A549 (cell line): Measurements from ENCODE around the gene NHLRC2. TPM values are rescaled to one million over a fixed set of nuclear protein-coding genes. Genes with fewer than 3 reads are reported as not detected.

Source experiments
- ATAC-seq, 2 experiments: fragments of 200-7000 bp in 1 of 2; fragments of >200 bp in 1 of 2; cut with Nextera tagmentation in 1 of 2; cut with Tn5 transposase in 1 of 2; 3 replicates each; pipeline versions ENCODE4 v1.8.0 to v1.9.1; 2018 to 2020; ENCODE audit warnings: mild to moderate bottlenecking in 1 of 2, moderate library complexity in 1 of 2
- CTCF ChIA-PET: fragments of 300-600 bp; sonication (Branson Sonifier 250); formaldehyde crosslinking; extraction: SDS; loops from one replicate; lab custom pipeline; 2021; ENCODE audit warnings: antibody characterized with exemption, inconsistent platforms; lab: Yijun Ruan, JAX
- POLR2A ChIA-PET: fragments of 350-600 bp; formaldehyde crosslinking; extraction: SDS; loops from one replicate; lab custom pipeline; 2021; ENCODE audit warnings: antibody characterized with exemption, inconsistent platforms; lab: Yijun Ruan, JAX
- DNase-seq, 2 experiments: peaks; one replicate each; pipeline versions ENCODE4 v3.0.0 to v3.0.0-alpha.2; 2011 to 2016; ENCODE audit warnings: low read depth in 1 of 2, low spot score in 1 of 2
- FAIRE-seq: peaks from 2 replicates; lab custom pipeline; 2011; peaks lifted over from hg19 to GRCh38; lab: Jason Lieb, UNC
- H3K27ac ChIP-seq, 2 experiments: fragments of >200 bp; sonication (Bioruptor Twin); formaldehyde crosslinking; 3 replicates each; pipeline ENCODE4 v1.5.1; 2016 to 2017
- H3K4me1 ChIP-seq: fragments of >200 bp; sonication (Bioruptor Twin); formaldehyde crosslinking; 3 replicates; pipeline ENCODE4 v1.6.1; 2016
- H3K4me2 ChIP-seq: fragments of >200 bp; sonication (Bioruptor Twin); formaldehyde crosslinking; 3 replicates; pipeline ENCODE4 v1.6.1; 2016
- H3K4me3 ChIP-seq: fragments of >200 bp; sonication (Bioruptor Twin); formaldehyde crosslinking; 3 replicates; pipeline ENCODE4 v1.5.1; 2016
- H3K9me3 ChIP-seq: fragments of >200 bp; sonication (Bioruptor Twin); formaldehyde crosslinking; 3 replicates; pipeline ENCODE4 v1.6.1; 2016
- BHLHE40 ChIP-seq: IDR thresholded peaks from 2 replicates; pipeline ENCODE4 v1.6.1; 2012; ENCODE audit warnings: low read depth, low read length, inconsistent platforms
- CBX8 ChIP-seq: fragments of 200-600 bp; sonication (generic); IDR thresholded peaks from 2 replicates; pipeline ENCODE4 v1.6.1; 2016
- CHD2 ChIP-seq: fragments of 150-350 bp; IDR thresholded peaks from 2 replicates; pipeline ENCODE4 v1.6.1; 2014; ENCODE audit warnings: low read length; ENCODE audit not compliant: partially characterized antibody
- CHD4 ChIP-seq: fragments of 200-600 bp; sonication (generic); IDR thresholded peaks from 2 replicates; pipeline ENCODE4 v1.6.1; 2016; ENCODE audit warnings: antibody characterized with exemption, mild to moderate bottlenecking, borderline replicate concordance
- ESRRA ChIP-seq: fragments of 150-350 bp; IDR thresholded peaks from 2 replicates; pipeline ENCODE4 v1.6.1; 2014; ENCODE audit warnings: mild to moderate bottlenecking, low read length, borderline replicate concordance
- FOSB ChIP-seq: fragments of 250-450 bp; sonication (Bioruptor Pico); IDR thresholded peaks from 2 replicates; pipeline ENCODE4 v1.5.0; 2020; ENCODE audit warnings: mild to moderate bottlenecking, moderate library complexity
- HEYL ChIP-seq: fragments of 250-450 bp; sonication (Bioruptor Pico); IDR thresholded peaks from 2 replicates; pipeline ENCODE4 v1.8.0; 2021; ENCODE audit warnings: mild to moderate bottlenecking, moderate library complexity
- HOXA7 ChIP-seq: fragments of 250-450 bp; sonication (Bioruptor Pico); IDR thresholded peaks from 2 replicates; pipeline ENCODE4 v1.5.0; 2020; ENCODE audit warnings: mild to moderate bottlenecking, moderate library complexity
- KDM5A ChIP-seq: fragments of 200-600 bp; sonication (generic); IDR thresholded peaks from 2 replicates; pipeline ENCODE4 v1.6.1; 2016; ENCODE audit warnings: antibody characterized with exemption, mild to moderate bottlenecking
- MAFK ChIP-seq: fragments of 450-650 bp; IDR thresholded peaks from 2 replicates; pipeline ENCODE4 v1.6.1; 2014; ENCODE audit not compliant: partially characterized antibody
- MAZ ChIP-seq: fragments of 150-350 bp; IDR thresholded peaks from 2 replicates; pipeline ENCODE4 v1.6.1; 2014; ENCODE audit warnings: antibody characterized with exemption, low read depth, low read length, borderline replicate concordance
- NFE2L2 ChIP-seq: fragments of 150-350 bp; conservative IDR thresholded peaks from 2 replicates; pipeline ENCODE4 v1.6.1; 2014; ENCODE audit warnings: low read length
- POLR2AphosphoS2 ChIP-seq: conservative IDR thresholded peaks from 2 replicates; pipeline ENCODE4 v1.6.1; 2012; ENCODE audit warnings: low read length, improper control_type of control experiment, inconsistent platforms
- RCOR1 ChIP-seq: fragments of 150-350 bp; IDR thresholded peaks from 2 replicates; pipeline ENCODE4 v1.6.1; 2014; ENCODE audit warnings: antibody characterized with exemption, low read length, low read depth
- SMC3 ChIP-seq: fragments of >200 bp; sonication (Bioruptor Twin); formaldehyde crosslinking; IDR thresholded peaks from 3 replicates; pipeline ENCODE4 v1.6.1; 2018; ENCODE audit warnings: inconsistent platforms
- TFCP2L1 ChIP-seq: fragments of 250-450 bp; sonication (Bioruptor Pico); IDR thresholded peaks from 2 replicates; pipeline ENCODE4 v1.5.0; 2021; ENCODE audit warnings: mild to moderate bottlenecking
- TP53 ChIP-seq: fragments of 250-450 bp; sonication (Bioruptor Pico); IDR thresholded peaks from 2 replicates; pipeline ENCODE4 v1.5.0; 2021; ENCODE audit warnings: mild to moderate bottlenecking, moderate library complexity
- ZSCAN20 ChIP-seq: fragments of 250-450 bp; sonication (Bioruptor Pico); IDR thresholded peaks from 2 replicates; pipeline ENCODE4 v1.8.0; 2022; ENCODE audit warnings: mild to moderate bottlenecking, moderate library complexity
- WGBS: methylation state at CpG from one replicate; pipeline ENCODE4 v1.1.6; 2017; ENCODE audit errors: missing lambda C conversion rate; 5-methylcytosine and 5-hydroxymethylcytosine counted together
- polyA plus RNA-seq, 4 experiments: library from polyadenylated mRNA; depleted of rRNA in 3 of 4; stranded (reverse); fragments of >200 nt; fragmentation: RNase III in 1 of 4; extraction: RNeasy Plus Mini Kit Qiagen cat#74134 plus additional on column Dnase treatment in 1 of 4; gene quantifications; 2 replicates in 3 of 4; 3 replicates in 1 of 4; pipeline ENCODE4 v1.2.3, GENCODE V29; 2011 to 2017
- TF ChIP-seq, protein P1 (sequence below): fragments of 150-350 bp; IDR thresholded peaks from 2 replicates; pipeline ENCODE4 v1.6.1; 2014; ENCODE audit warnings: low read depth, mild to moderate bottlenecking, low read length
- TF ChIP-seq, protein P2 (sequence below): fragments of 250-450 bp; sonication (Bioruptor Pico); IDR thresholded peaks from 2 replicates; pipeline ENCODE4 v1.5.0; 2021; ENCODE audit warnings: mild to moderate bottlenecking, moderate library complexity, borderline replicate concordance
- TF ChIP-seq, protein P3 (sequence below): fragments of 200-600 bp; sonication (generic); IDR thresholded peaks from 2 replicates; pipeline ENCODE4 v1.6.1; 2016; ENCODE audit warnings: antibody characterized with exemption, mild to moderate bottlenecking, moderate library complexity
- TF ChIP-seq, protein P4 (sequence below): IDR thresholded peaks from 2 replicates; pipeline ENCODE4 v1.6.1; 2012
- TF ChIP-seq, protein P5 (sequence below): IDR thresholded peaks from 2 replicates; pipeline ENCODE4 v1.6.1; 2012; ENCODE audit warnings: low read depth, borderline replicate concordance

Gene NHLRC2
- polyA plus RNA-seq, 2 of the 4 experiments (the other 2 are of a cell fraction), result 4.9 to 17.3 TPM

DNA sequence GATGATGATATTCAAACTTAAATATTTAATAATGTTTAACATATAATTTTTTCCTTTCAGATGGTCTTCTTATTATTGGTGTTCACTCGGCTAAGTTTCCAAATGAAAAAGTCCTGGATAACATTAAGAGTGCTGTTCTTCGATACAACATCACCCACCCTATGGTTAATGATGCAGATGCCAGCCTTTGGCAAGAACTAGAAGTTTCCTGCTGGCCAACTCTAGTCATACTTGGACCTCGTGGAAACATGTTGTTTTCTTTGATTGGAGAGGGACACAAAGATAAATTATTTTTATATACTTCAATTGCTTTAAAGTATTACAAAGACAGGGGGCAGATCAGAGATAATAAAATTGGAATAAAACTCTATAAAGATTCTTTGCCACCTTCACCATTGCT is 22.0 kb downstream of the NHLRC2 start:
- H3K27ac ChIP-seq, result no peak overlapping the region
- TF ChIP-seq MAZ (no peak), FOSB (CRISPR knock-in tag) (no peak), ZSCAN20 (CRISPR knock-in tag) (no peak), HEYL (CRISPR knock-in tag) (no peak), HOXA7 (no peak), POLR2AphosphoS2 (no peak), NFE2L2 (no peak), BHLHE40 (no peak), CHD4 (no peak), KDM5A (no peak)
- TF ChIP-seq, all 56 proteins: peak for 0
- POLR2A ChIA-PET, result interaction anchor here (0.7 kb wide), 1 partner anchor 189 kb away, joined by 4 read pairs; no protein-coding TSS in a partner anchor
- Histone ChIP-seq H3K4me2 (no peak overlapping the region), H3K4me3 (no peak overlapping the region), H3K9me3 (peaks cover 15% of the 10 kb centered on the region), H3K4me1 (peaks cover 6% of the 10 kb centered on the region; the same call in 2 of the 3 replicates)
- no peak for ATAC-seq
- DNase-seq, result no peak
- FAIRE-seq, result no peak
- CTCF ChIA-PET, result no interaction called here
- 84% methylated on average over 3 of the region's 3 CpGs for whole genome bisulfite sequencing

DNA sequence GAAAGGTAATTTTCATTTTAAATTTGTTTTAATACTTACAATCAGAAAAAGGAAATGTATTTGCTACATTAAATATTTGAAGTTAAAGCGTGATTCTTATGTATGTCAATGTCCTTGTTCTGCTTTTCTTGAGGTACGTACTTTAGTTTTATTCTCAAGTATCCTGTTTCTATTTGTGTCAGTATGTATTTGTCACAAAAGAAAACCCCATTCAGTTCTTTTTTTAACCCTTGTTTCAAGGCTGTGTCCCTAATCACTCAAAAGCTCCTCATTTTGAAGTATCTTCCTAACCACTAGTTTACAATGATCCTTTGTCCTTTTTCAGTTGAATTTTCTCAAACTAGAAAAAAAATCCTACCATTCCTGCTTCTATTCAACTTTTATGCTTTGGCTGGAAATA is 25.2 kb downstream of the NHLRC2 start:
- POLR2A ChIA-PET, result no interaction called here
- DNase-seq (no peak), ATAC-seq (no peak), FAIRE-seq (peak; percentile 32)
- H3K4me3 ChIP-seq, result no peak overlapping the region
- WGBS, result 96% methylated on average over 2 of the region's 2 CpGs
- H3K4me1 ChIP-seq, result peaks cover 6% of the 10 kb centered on the region; the same call in 2 of the 3 replicates
- H3K27ac ChIP-seq, result no peak overlapping the region
- TF ChIP-seq HOXA7 (no peak), KDM5A (no peak), SMC3 (no peak)
- TF ChIP-seq, protein P1, sequence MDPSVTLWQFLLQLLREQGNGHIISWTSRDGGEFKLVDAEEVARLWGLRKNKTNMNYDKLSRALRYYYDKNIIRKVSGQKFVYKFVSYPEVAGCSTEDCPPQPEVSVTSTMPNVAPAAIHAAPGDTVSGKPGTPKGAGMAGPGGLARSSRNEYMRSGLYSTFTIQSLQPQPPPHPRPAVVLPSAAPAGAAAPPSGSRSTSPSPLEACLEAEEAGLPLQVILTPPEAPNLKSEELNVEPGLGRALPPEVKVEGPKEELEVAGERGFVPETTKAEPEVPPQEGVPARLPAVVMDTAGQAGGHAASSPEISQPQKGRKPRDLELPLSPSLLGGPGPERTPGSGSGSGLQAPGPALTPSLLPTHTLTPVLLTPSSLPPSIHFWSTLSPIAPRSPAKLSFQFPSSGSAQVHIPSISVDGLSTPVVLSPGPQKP, result no peak
- CTCF ChIA-PET, result no interaction called here
- H3K4me2 ChIP-seq, result peak overlapping the region; percentile 3; the same call in 1 of the 3 replicates
- H3K9me3 ChIP-seq, result no peaks in the 10 kb centered on the region

DNA sequence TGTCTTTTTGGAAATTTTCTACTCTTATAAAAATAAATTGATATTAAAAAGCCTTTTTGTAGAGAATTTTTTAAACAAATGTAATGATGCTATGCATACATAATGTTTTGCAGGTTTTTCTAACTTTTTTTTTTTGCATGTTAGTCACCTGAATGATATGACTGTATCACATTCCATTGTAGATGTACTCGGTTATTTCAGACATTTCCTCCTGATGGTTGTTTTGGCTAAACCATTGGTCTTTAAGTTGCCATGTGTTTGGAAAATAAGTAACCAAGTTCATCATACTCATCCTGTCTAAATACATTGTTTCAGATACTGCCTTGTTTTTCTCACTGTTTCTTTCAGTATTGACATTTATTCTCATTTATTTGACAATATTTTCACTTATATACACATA is 25.8 kb downstream of the NHLRC2 start:
- Histone ChIP-seq H3K4me1 (peaks cover 6% of the 10 kb centered on the region; the same call in 2 of the 3 replicates), H3K4me2 (peak overlapping the region; percentile 3; the same call in 1 of the 3 replicates), H3K9me3 (no peaks in the 10 kb centered on the region), H3K4me3 (no peak overlapping the region), H3K27ac (no peak overlapping the region)
- no peak for TF ChIP-seq RCOR1
- TF ChIP-seq MAFK, result no peak
- TF ChIP-seq CHD2, result no peak
- TF ChIP-seq HOXA7, result no peak
- no peak for TF ChIP-seq CBX8
- TF ChIP-seq TFCP2L1 (CRISPR knock-in tag), result no peak
- WGBS, result 16% methylated on average over 1 of the region's 1 CpG
- ChIA-PET CTCF (no interaction called here), POLR2A (no interaction called here)
- peak in 1 of 2 experiments; percentile 34; a peak in 1 of 6 replicates for ATAC-seq
- peak; percentile 23 for FAIRE-seq
- DNase-seq, result peak in 1 of 2 experiments; percentile 17

DNA sequence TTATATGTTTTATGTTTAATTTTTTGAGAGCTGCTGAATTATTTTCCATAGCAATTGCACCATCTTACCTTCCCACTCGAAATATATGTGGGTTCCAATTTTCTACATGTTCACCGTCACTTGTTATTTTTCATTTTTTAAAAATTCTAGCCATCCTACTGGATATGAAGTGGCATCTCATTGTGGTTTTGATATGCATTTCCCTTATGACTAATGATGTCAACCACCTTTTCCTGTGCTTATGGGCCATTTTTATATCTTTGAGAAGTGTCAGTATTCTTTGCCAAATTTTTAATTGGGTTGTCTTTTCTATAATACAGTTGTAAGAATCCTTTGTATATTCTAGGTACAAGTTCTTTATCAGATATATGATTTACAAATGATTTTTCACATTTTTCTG is 27.8 kb downstream of the NHLRC2 start:
- CTCF ChIA-PET, result no interaction called here
- 89% methylated on average over 2 of the region's 2 CpGs for WGBS
- TF ChIP-seq, protein P2, sequence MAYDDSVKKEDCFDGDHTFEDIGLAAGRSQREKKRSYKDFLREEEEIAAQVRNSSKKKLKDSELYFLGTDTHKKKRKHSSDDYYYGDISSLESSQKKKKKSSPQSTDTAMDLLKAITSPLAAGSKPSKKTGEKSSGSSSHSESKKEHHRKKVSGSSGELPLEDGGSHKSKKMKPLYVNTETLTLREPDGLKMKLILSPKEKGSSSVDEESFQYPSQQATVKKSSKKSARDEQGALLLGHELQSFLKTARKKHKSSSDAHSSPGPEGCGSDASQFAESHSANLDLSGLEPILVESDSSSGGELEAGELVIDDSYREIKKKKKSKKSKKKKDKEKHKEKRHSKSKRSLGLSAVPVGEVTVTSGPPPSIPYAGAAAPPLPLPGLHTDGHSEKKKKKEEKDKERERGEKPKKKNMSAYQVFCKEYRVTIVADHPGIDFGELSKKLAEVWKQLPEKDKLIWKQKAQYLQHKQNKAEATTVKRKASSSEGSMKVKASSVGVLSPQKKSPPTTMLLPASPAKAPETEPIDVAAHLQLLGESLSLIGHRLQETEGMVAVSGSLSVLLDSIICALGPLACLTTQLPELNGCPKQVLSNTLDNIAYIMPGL (CRISPR knock-in tag), result no peak
- TF ChIP-seq BHLHE40 (no peak), ESRRA (no peak), TP53 (CRISPR knock-in tag) (no peak), HEYL (CRISPR knock-in tag) (no peak), MAFK (no peak)
- TF ChIP-seq, protein P3, sequence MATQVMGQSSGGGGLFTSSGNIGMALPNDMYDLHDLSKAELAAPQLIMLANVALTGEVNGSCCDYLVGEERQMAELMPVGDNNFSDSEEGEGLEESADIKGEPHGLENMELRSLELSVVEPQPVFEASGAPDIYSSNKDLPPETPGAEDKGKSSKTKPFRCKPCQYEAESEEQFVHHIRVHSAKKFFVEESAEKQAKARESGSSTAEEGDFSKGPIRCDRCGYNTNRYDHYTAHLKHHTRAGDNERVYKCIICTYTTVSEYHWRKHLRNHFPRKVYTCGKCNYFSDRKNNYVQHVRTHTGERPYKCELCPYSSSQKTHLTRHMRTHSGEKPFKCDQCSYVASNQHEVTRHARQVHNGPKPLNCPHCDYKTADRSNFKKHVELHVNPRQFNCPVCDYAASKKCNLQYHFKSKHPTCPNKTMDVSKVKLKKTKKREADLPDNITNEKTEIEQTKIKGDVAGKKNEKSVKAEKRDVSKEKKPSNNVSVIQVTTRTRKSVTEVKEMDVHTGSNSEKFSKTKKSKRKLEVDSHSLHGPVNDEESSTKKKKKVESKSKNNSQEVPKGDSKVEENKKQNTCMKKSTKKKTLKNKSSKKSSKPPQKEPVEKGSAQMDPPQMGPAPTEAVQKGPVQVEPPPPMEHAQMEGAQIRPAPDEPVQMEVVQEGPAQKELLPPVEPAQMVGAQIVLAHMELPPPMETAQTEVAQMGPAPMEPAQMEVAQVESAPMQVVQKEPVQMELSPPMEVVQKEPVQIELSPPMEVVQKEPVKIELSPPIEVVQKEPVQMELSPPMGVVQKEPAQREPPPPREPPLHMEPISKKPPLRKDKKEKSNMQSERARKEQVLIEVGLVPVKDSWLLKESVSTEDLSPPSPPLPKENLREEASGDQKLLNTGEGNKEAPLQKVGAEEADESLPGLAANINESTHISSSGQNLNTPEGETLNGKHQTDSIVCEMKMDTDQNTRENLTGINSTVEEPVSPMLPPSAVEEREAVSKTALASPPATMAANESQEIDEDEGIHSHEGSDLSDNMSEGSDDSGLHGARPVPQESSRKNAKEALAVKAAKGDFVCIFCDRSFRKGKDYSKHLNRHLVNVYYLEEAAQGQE, result no peak
- TF ChIP-seq, protein P4, sequence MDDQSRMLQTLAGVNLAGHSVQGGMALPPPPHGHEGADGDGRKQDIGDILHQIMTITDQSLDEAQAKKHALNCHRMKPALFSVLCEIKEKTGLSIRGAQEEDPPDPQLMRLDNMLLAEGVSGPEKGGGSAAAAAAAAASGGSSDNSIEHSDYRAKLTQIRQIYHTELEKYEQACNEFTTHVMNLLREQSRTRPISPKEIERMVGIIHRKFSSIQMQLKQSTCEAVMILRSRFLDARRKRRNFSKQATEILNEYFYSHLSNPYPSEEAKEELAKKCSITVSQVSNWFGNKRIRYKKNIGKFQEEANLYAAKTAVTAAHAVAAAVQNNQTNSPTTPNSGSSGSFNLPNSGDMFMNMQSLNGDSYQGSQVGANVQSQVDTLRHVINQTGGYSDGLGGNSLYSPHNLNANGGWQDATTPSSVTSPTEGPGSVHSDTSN, result no peak
- TF ChIP-seq, protein P5, sequence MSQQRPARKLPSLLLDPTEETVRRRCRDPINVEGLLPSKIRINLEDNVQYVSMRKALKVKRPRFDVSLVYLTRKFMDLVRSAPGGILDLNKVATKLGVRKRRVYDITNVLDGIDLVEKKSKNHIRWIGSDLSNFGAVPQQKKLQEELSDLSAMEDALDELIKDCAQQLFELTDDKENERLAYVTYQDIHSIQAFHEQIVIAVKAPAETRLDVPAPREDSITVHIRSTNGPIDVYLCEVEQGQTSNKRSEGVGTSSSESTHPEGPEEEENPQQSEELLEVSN, result no peak

More for the DNA sequence above, 27.8 kb downstream of the NHLRC2 start:
- Histone ChIP-seq H3K9me3 (no peaks in the 10 kb centered on the region), H3K4me1 (peaks cover 6% of the 10 kb centered on the region; the same call in 2 of the 3 replicates), H3K4me3 (no peak overlapping the region), H3K4me2 (no peak overlapping the region), H3K27ac (no peak overlapping the region)
- ATAC-seq (no peak), FAIRE-seq (no peak), DNase-seq (no peak)
- POLR2A ChIA-PET, result no interaction called here
